SU-DHL-6 (cell line): ENCODE measurements around the gene VARS1.

Experiments used
- EZH2phosphoT487 ChIP-seq: fragments of 200-600 bp; sonication (generic), shearing (Covaris generic); conservative IDR thresholded peaks from 2 replicates; pipeline ENCODE4 v1.6.1; 2018; ENCODE audit warnings: mild to moderate bottlenecking, antibody characterized with exemption, low read length, moderate library complexity, mixed read lengths
- TF ChIP-seq, protein P1 (sequence below): fragments of 200-600 bp; sonication (generic); IDR thresholded peaks from one replicate; pipeline ENCODE4 v1.5.1; 2017; ENCODE audit warnings: antibody characterized with exemption, mild to moderate bottlenecking, low read length, moderate library complexity; ENCODE audit not compliant: insufficient read depth, poor library complexity, severe bottlenecking

DNA sequence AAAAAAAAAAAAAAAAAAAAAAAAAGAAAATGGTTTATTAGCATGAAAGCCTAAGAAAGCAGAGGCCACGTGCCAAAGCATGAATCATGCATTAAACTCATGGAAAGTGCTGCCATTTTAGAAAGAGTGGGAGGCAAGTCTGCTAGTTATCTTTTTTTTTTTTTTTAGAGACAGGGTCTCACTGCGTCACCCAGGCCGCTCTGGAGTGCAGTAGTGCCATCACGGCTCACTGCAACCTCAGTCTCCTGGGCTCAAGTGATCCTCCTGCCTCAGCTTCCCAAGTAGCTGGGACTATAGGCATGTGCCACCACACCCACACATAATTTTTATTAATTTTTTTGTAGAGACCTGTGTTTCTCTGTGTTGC lies 23.6 kb downstream of the VARS1 start:
- TF ChIP-seq, protein P1, sequence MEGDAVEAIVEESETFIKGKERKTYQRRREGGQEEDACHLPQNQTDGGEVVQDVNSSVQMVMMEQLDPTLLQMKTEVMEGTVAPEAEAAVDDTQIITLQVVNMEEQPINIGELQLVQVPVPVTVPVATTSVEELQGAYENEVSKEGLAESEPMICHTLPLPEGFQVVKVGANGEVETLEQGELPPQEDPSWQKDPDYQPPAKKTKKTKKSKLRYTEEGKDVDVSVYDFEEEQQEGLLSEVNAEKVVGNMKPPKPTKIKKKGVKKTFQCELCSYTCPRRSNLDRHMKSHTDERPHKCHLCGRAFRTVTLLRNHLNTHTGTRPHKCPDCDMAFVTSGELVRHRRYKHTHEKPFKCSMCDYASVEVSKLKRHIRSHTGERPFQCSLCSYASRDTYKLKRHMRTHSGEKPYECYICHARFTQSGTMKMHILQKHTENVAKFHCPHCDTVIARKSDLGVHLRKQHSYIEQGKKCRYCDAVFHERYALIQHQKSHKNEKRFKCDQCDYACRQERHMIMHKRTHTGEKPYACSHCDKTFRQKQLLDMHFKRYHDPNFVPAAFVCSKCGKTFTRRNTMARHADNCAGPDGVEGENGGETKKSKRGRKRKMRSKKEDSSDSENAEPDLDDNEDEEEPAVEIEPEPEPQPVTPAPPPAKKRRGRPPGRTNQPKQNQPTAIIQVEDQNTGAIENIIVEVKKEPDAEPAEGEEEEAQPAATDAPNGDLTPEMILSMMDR, result no peak
- no peak for TF ChIP-seq EZH2phosphoT487
